Bronchus fibroblast of lung (primary cell): Measurements from ENCODE around the gene TSPAN13. TPM values are rescaled to one million over a fixed set of nuclear protein-coding genes. Genes with fewer than 3 reads are reported as not detected.

ENCODE experiments used
- total RNA-seq: library from RNA; depleted of rRNA; stranded (reverse); fragments of >200 nt; gene quantifications from 2 replicates; pipeline ENCODE4 v1.2.3, GENCODE V29; 2015

The TSPAN13 gene
- 7.2 and 7.3 TPM in 2 replicates for total RNA-seq

DNA sequence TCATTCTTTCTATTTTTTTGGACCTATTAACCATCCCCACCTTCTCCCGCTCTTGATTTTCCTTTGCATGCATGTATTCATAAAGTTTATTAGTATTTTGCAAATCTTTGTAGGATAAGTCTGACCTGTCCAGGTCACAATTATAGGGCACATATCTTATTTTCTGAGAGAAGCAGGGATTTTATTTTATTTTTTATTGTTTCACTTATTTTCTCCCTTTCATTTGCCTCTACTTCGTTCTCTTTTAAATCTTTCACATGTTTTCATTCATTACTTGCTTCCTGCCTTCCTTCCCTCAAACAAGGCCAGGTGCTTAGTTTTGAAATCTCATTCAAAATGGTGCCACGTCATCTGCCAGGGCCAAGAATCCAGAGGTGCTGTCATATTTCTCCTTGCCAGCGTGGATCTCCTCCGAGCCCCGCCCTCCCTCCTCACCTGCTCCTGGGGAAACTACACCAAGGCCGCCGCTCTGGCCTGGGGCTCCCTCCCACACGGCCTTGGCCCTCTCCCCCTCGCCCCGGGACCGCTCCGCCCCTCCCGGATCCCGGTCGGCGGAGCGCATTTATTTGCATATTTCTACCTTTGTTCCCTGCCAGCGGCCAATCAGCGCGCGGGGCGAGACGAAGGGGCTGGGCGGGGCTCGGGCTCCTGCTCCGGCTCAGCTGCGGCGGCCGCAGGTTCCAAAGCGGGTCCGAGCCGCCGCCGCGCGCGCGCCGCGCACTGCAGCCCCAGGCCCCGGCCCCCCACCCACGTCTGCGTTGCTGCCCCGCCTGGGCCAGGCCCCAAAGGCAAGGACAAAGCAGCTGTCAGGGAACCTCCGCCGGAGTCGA lies at the start of gene TSPAN13:
Gene TSPAN13, plus strand, starts transcription at position 654 of the 830 bp plus-strand sequence. CDS start 213 bp downstream, outside the sequence.

DNA sequence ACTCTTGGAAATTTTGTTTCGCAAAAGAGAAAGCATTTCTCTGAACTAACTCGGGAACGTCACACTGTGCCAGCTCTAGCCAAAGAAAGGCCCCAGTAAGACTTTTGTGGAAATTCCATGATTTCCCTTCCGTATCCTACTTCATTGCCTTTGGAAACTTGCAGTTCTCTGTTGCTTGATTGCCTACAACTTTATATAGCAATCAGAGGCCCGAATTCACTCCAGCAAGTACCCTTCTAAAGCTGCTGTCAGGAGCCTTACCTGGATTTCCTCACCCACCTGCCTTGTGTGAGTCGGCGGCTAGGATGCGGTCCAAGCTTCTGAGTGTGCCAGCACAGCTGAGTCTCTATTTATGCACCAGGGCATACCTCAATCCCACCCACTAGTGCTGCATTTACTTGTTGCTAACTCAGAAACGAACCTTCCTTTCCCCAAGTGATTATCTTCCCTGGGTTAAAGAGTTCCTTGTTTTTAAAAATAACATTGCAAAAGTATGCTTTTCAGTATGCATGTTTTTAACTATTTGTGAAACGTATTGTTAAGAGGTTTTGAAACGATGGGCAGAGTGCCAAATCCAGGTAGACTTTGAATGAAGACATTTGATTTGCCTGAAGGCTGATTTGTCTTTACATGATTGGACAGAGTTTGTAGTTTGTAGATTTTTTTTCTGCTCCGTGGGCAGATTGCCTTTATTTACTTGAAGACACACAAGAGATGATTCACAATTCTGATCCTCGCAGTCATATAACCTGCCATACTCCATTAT lies 51.3 kb downstream of the TSPAN13 start, which contains the start of gene AGR2:
Gene AGR2, minus strand, starts transcription at position 326 of the 766 bp plus-strand sequence. CDS start 3,203 bp downstream, outside the sequence.

Other genes starting within 250 kb of the TSPAN13 start
- not detected in 2 replicates for gene LRRC72, start 226.9 kb upstream of the TSPAN13 start, total RNA-seq
- 15.2 and 16.3 TPM in 2 replicates for gene ANKMY2, start 108.0 kb upstream of the TSPAN13 start, total RNA-seq
- gene BZW2, start 107.6 kb upstream of the TSPAN13 start, total RNA-seq, result 101 and 107 TPM in 2 replicates
- gene AGR2, start 51.2 kb downstream of the TSPAN13 start, total RNA-seq, result 0.74 TPM in 1 of 2 replicates, not detected in the other
- not detected in 2 replicates for gene AGR3, start 128.2 kb downstream of the TSPAN13 start, total RNA-seq